Measurements from ENCODE around the gene HCN4. TPM values are rescaled to one million over a fixed set of nuclear protein-coding genes. Genes with fewer than 3 reads are reported as not detected.

Gene HCN4
- total and polyA plus RNA-seq, 7 experiments from 2014 or later: 0.02 TPM; not detected in 6

- Histone ChIP-seq H3K4me3 (ENCODE audit: low read length) (no peak overlapping the region), H3K27me3 (ENCODE audit: control insufficient read depth in 2 of 2, insufficient read depth in 2 of 2, low read length in 2 of 2) (no peaks in the 10 kb centered on the region), H3K36me3 (ENCODE audit: control insufficient read depth in 2 of 3, insufficient read depth in 3 of 3, low read length in 3 of 3) (no peaks in the 10 kb centered on the region), H3K9me3 (ENCODE audit: control insufficient read depth in 2 of 3, low read length in 3 of 3) (no peaks in the 10 kb centered on the region), H3K4me1 (ENCODE audit: control insufficient read depth in 2 of 2, insufficient read depth in 2 of 2, low read length in 2 of 2) (no peaks in the 10 kb centered on the region), H3K27ac (ENCODE audit: low read depth, low read length) (no peak overlapping the region)
- CTCF ChIA-PET: no interaction called here
- DNase-seq: no peak
- Mint-ChIP-seq H3K4me1 (no peaks in the 10 kb centered on the region), H3K36me3 (no peaks in the 10 kb centered on the region), H3K4me3 (no peak overlapping the region), H3K27me3 (peaks cover 0 to 21% (median 13%) of the 10 kb centered on the region in 5 donors), H3K27ac (no peak overlapping the region), H3K9me3 (peaks cover 0 to 4% (median 0%) of the 10 kb centered on the region in 11 donors)
- POLR2A ChIA-PET: no interaction called here
- no peak for ATAC-seq
- intact Hi-C loops (cut with micrococcal nuclease): no loop called here
Measured at GRCh38 chr15:73352082-73352481, 16.7 kb downstream of the HCN4 start.

GRCh38 chr15:73349191-73349590, 19.6 kb downstream of the HCN4 start:
- Mint-ChIP-seq H3K9me3 (peaks cover 0 to 4% (median 0%) of the 10 kb centered on the region in 11 donors), H3K27me3 (peaks cover 0 to 13% (median 10%) of the 10 kb centered on the region in 5 donors), H3K4me3 (no peak overlapping the region), H3K36me3 (no peaks in the 10 kb centered on the region), H3K4me1 (no peaks in the 10 kb centered on the region), H3K27ac (no peak overlapping the region)
- Histone ChIP-seq H3K4me1 (ENCODE audit: control insufficient read depth in 2 of 2, insufficient read depth in 2 of 2, low read length in 2 of 2) (no peaks in the 10 kb centered on the region), H3K27me3 (ENCODE audit: control insufficient read depth in 2 of 2, insufficient read depth in 2 of 2, low read length in 2 of 2) (no peaks in the 10 kb centered on the region), H3K4me3 (ENCODE audit: low read length) (no peak overlapping the region), H3K9me3 (ENCODE audit: control insufficient read depth in 2 of 3, low read length in 3 of 3) (no peaks in the 10 kb centered on the region), H3K27ac (ENCODE audit: low read depth, low read length) (no peak overlapping the region), H3K36me3 (ENCODE audit: control insufficient read depth in 2 of 3, insufficient read depth in 3 of 3, low read length in 3 of 3) (no peaks in the 10 kb centered on the region)
- no peak for ATAC-seq
- no peak for DNase-seq
- POLR2A ChIA-PET: no interaction called here
- CTCF ChIA-PET: no interaction called here
- intact Hi-C loops (cut with micrococcal nuclease): no loop called here

- ChIA-PET POLR2A (no interaction called here), CTCF (no interaction called here)
- no peaks in the 10 kb centered on the region for H3K27me3 ChIP-seq (ENCODE audit: control insufficient read depth in 2 of 2, insufficient read depth in 2 of 2, low read length in 2 of 2)
- H3K9me3 Mint-ChIP-seq: peaks cover 0 to 16% (median 7%) of the 10 kb centered on the region in 11 donors
- peaks cover 0 to 12% (median 0%) of the 10 kb centered on the region in 5 donors for H3K36me3 Mint-ChIP-seq
- intact Hi-C loops (cut with micrococcal nuclease): no loop called here
- H3K4me3 Mint-ChIP-seq: no peak overlapping the region
- H3K27ac ChIP-seq (ENCODE audit: low read depth, low read length): no peak overlapping the region
- no peak overlapping the region for H3K4me3 ChIP-seq (ENCODE audit: low read length)
- peaks cover 0 to 30% (median 10%) of the 10 kb centered on the region in 5 donors for H3K27me3 Mint-ChIP-seq
- no peaks in the 10 kb centered on the region for H3K4me1 Mint-ChIP-seq
- peaks cover 0 to 11% (median 0%) of the 10 kb centered on the region in 3 experiments for H3K9me3 ChIP-seq (ENCODE audit: control insufficient read depth in 2 of 3, low read length in 3 of 3)
- H3K36me3 ChIP-seq (ENCODE audit: control insufficient read depth in 2 of 3, insufficient read depth in 3 of 3, low read length in 3 of 3): no peaks in the 10 kb centered on the region
- H3K4me1 ChIP-seq (ENCODE audit: control insufficient read depth in 2 of 2, insufficient read depth in 2 of 2, low read length in 2 of 2): no peaks in the 10 kb centered on the region
- ATAC-seq (no peak), DNase-seq (peak in 8 of 9 donors; percentile 16 to 69 (median 42))
- H3K27ac Mint-ChIP-seq: no peak overlapping the region
Measured at GRCh38 chr15:73346735-73347312, 21.9 kb downstream of the HCN4 start.

GRCh38 chr15:73345658-73346057, 23.1 kb downstream of the HCN4 start:
- DNase-seq: no peak
- ChIA-PET CTCF (no interaction called here), POLR2A (no interaction called here)
- intact Hi-C loops (cut with micrococcal nuclease): no loop called here
- Mint-ChIP-seq H3K4me1 (no peaks in the 10 kb centered on the region), H3K27ac (no peak overlapping the region), H3K9me3 (peaks cover 0 to 16% (median 7%) of the 10 kb centered on the region in 11 donors), H3K4me3 (no peak overlapping the region), H3K36me3 (peaks cover 0 to 12% (median 0%) of the 10 kb centered on the region in 5 donors), H3K27me3 (peaks cover 0 to 30% (median 10%) of the 10 kb centered on the region in 5 donors)
- Histone ChIP-seq H3K36me3 (ENCODE audit: control insufficient read depth in 2 of 3, insufficient read depth in 3 of 3, low read length in 3 of 3) (no peaks in the 10 kb centered on the region), H3K4me3 (ENCODE audit: low read length) (no peak overlapping the region), H3K9me3 (ENCODE audit: control insufficient read depth in 2 of 3, low read length in 3 of 3) (peaks cover 0 to 11% (median 0%) of the 10 kb centered on the region in 3 experiments), H3K27ac (ENCODE audit: low read depth, low read length) (no peak overlapping the region), H3K27me3 (ENCODE audit: control insufficient read depth in 2 of 2, insufficient read depth in 2 of 2, low read length in 2 of 2) (no peaks in the 10 kb centered on the region), H3K4me1 (ENCODE audit: control insufficient read depth in 2 of 2, insufficient read depth in 2 of 2, low read length in 2 of 2) (no peaks in the 10 kb centered on the region)
- no peak for ATAC-seq

- intact Hi-C loops (cut with micrococcal nuclease): no loop called here
- DNase-seq (no peak), ATAC-seq (no peak)
- Mint-ChIP-seq H3K4me3 (no peak overlapping the region), H3K27me3 (peaks cover 0 to 35% (median 10%) of the 10 kb centered on the region in 5 donors), H3K9me3 (peaks cover 0 to 16% (median 7%) of the 10 kb centered on the region in 11 donors), H3K4me1 (no peaks in the 10 kb centered on the region), H3K36me3 (peaks cover 0 to 12% (median 0%) of the 10 kb centered on the region in 5 donors), H3K27ac (no peak overlapping the region)
- Histone ChIP-seq H3K9me3 (ENCODE audit: control insufficient read depth in 2 of 3, low read length in 3 of 3) (peaks cover 0 to 11% (median 0%) of the 10 kb centered on the region in 3 experiments), H3K4me1 (ENCODE audit: control insufficient read depth in 2 of 2, insufficient read depth in 2 of 2, low read length in 2 of 2) (no peaks in the 10 kb centered on the region), H3K27ac (ENCODE audit: low read depth, low read length) (no peak overlapping the region), H3K4me3 (ENCODE audit: low read length) (no peak overlapping the region), H3K36me3 (ENCODE audit: control insufficient read depth in 2 of 3, insufficient read depth in 3 of 3, low read length in 3 of 3) (no peaks in the 10 kb centered on the region), H3K27me3 (ENCODE audit: control insufficient read depth in 2 of 2, insufficient read depth in 2 of 2, low read length in 2 of 2) (no peaks in the 10 kb centered on the region)
- ChIA-PET CTCF (no interaction called here), POLR2A (no interaction called here)
Measured at GRCh38 chr15:73344056-73344455, 24.7 kb downstream of the HCN4 start.

GRCh38 chr15:73341886-73342600, 26.7 kb downstream of the HCN4 start:
- ATAC-seq (no peak), DNase-seq (no peak)
- intact Hi-C loops (cut with micrococcal nuclease): no loop called here
- Mint-ChIP-seq H3K27ac (no peak overlapping the region), H3K4me1 (peaks cover 0 to 2% (median 0%) of the 10 kb centered on the region in 7 donors), H3K27me3 (peaks cover 0 to 32% (median 6%) of the 10 kb centered on the region in 5 donors), H3K4me3 (no peak overlapping the region), H3K9me3 (peaks cover 0 to 15% (median 5%) of the 10 kb centered on the region in 11 donors), H3K36me3 (peaks cover 0 to 12% (median 0%) of the 10 kb centered on the region in 5 donors)
- Histone ChIP-seq H3K27ac (ENCODE audit: low read depth, low read length) (no peak overlapping the region), H3K27me3 (ENCODE audit: control insufficient read depth in 2 of 2, insufficient read depth in 2 of 2, low read length in 2 of 2) (no peaks in the 10 kb centered on the region), H3K4me3 (ENCODE audit: low read length) (no peak overlapping the region), H3K4me1 (ENCODE audit: control insufficient read depth in 2 of 2, insufficient read depth in 2 of 2, low read length in 2 of 2) (no peaks in the 10 kb centered on the region), H3K36me3 (ENCODE audit: control insufficient read depth in 2 of 3, insufficient read depth in 3 of 3, low read length in 3 of 3) (no peaks in the 10 kb centered on the region), H3K9me3 (ENCODE audit: control insufficient read depth in 2 of 3, low read length in 3 of 3) (peaks cover 0 to 11% (median 0%) of the 10 kb centered on the region in 3 experiments)
- ChIA-PET CTCF (no interaction called here), POLR2A (no interaction called here)
